Adrenal gland (tissue), 19 donors: ENCODE results near the gene IZUMO1R. TPM values are rescaled to one million over a fixed set of nuclear protein-coding genes. Genes with fewer than 3 reads are reported as not detected.

ENCODE experiments used
- DNase-seq, 7 donors: peaks; one replicate each; pipeline ENCODE4 v3.0.0-alpha.2; 2019 to 2020
- H3K27ac ChIP-seq, 5 donors: fragments of 200-600 bp; sonication (generic) in 4 of 5; 1 replicate in 3 of 5; 2 replicates in 2 of 5; pipeline versions ENCODE4 v1.5.1 to v1.8.0; 2016 to 2020; ENCODE audit warnings: mild to moderate bottlenecking in 1 of 5
- H3K27me3 ChIP-seq: fragments of 200-600 bp; 2 replicates; pipeline ENCODE4 v1.8.0; 2021
- H3K36me3 ChIP-seq, 2 donors: fragments of 200-600 bp; replicated peaks in 1 of 2; 1 replicate in 1 of 2; 2 replicates in 1 of 2; pipeline versions ENCODE4 v1.5.1 to v1.8.0; 2018 to 2022
- H3K4me1 ChIP-seq, 2 donors: fragments of 200-600 bp; replicated peaks in 1 of 2; 1 replicate in 1 of 2; 2 replicates in 1 of 2; pipeline versions ENCODE4 v1.5.1 to v1.8.0; 2018 to 2021
- H3K4me3 ChIP-seq, 4 donors: fragments of 200-600 bp; sonication (generic) in 3 of 4; one replicate each; pipeline ENCODE4 v1.5.1; 2016 to 2018
- H3K9me3 ChIP-seq, 3 donors: fragments of 200-600 bp; sonication (generic) in 1 of 3; replicated peaks in 1 of 3; 1 replicate in 2 of 3; 2 replicates in 1 of 3; pipeline versions ENCODE4 v1.5.1 to v1.8.0; 2016 to 2021
- POLR2A ChIP-seq, 2 donors: fragments of 450-650 bp; IDR thresholded peaks; one replicate each; pipeline ENCODE4 v1.6.1; 2017; ENCODE audit warnings: antibody characterized with exemption in 2 of 2, mild to moderate bottlenecking in 2 of 2, moderate library complexity in 1 of 2
- WGBS, 4 donors: extraction: QIAGEN DNeasy Blood & Tissue Kit in 2 of 4; methylation state at CpG; one replicate each; pipeline versions ENCODE4 v1.1.5 to v1.1.7; 2013 to 2017; 5-methylcytosine and 5-hydroxymethylcytosine counted together
- intact Hi-C, 2 donors: fragments of 100-400 bp; cut with DNase I; formaldehyde crosslinking; loops; one replicate each; pipeline versions ENCODE4 v1.14.1 to v1.15.0; 2022 to 2023
- long read RNA-seq, 10 donors: library from polyadenylated mRNA in 3 of 10; unstranded in 2 of 10; stranded (forward) in 1 of 10; transcript quantifications; one replicate each; pipeline ENCODE4 v2.0.0 and lab custom pipeline, GENCODE V29; 2021 to 2026
- polyA plus RNA-seq, 3 donors: library from polyadenylated mRNA; stranded (reverse); fragments of 200-250 nt in 2 of 3; fragments of 350-450 nt in 1 of 3; fragmentation: Illumina TruSeq in 1 of 3; extraction: RNeasy Lipid Tissue Mini Kit (QIAGEN cat#74804) in 1 of 3; gene quantifications; one replicate each; pipeline ENCODE4 v1.2.3, GENCODE V29; 2013 to 2014
- total RNA-seq, 9 donors: library from RNA; depleted of rRNA in 4 of 9; stranded (reverse); fragments of >200 nt in 4 of 9; fragments of 120-200 nt in 1 of 9; fragmentation: NEBNext Ultra II Directional in 1 of 9; extraction: Animal tissue kit (Norgen Biotek cat#: 25700) in 1 of 9; gene quantifications; one replicate each; pipeline versions ENCODE4 v1.1.0 to v1.2.4, GENCODE V29; 2013 to 2023
- TF ChIP-seq, protein P1 (sequence below), 6 experiments: fragments of 450-650 bp in 4 of 6; fragments of 200-600 bp in 2 of 6; sonication (generic) in 1 of 6; IDR thresholded peaks; 1 replicate in 5 of 6; 2 replicates in 1 of 6; pipeline versions ENCODE4 v1.5.1 to v1.8.0; 2016 to 2021; ENCODE audit warnings: antibody characterized with exemption in 6 of 6, mild to moderate bottlenecking in 2 of 6, moderate library complexity in 1 of 6
- donor health status: healthy with polysubstance abuse.
- donor health status: Bipolar disorder and iron deficiency.
- donor health status: DM: yes; HTN: yes; CAD: no.
- donor health status: DM: no; HTN: no; CAD: no.
- donor health status: DM: no; HTN: no; CAD: no.
- donor health status: DM: yes; HTN: yes; CAD: no.

The IZUMO1R gene
- total RNA-seq (under 1 TPM in 1 of 9 donors, not detected in 8; 0.50 TPM), polyA plus RNA-seq (not detected)
- long read RNA-seq, donor 1: 0 reads
- long read RNA-seq, donor 2: 0 reads
- long read RNA-seq, donor 3: 0 reads
- long read RNA-seq, donor 4: 0 reads
- long read RNA-seq, donor 5: 0 reads
- long read RNA-seq, donor 6: 0 reads
- long read RNA-seq, donor 7: 0 reads
- long read RNA-seq, donor 8: 0 reads
- long read RNA-seq, donor 9: 0 reads
- long read RNA-seq, donor 10: 0 reads

GRCh38 chr11:94303966-94304958 is at the start of gene IZUMO1R:
TSS of gene IZUMO1R (plus strand) at chr11:94304580. CDS start at chr11:94305637, 1,057 bp downstream.
- H3K36me3 ChIP-seq: no peaks in the 10 kb centered on the region
- WGBS, 4 donors: 21 to 35% (median 32%) methylated on average over 13 of the region's 13 CpGs

GRCh38 chr11:94271885-94272372 is 32.5 kb upstream of the IZUMO1R start:
- H3K36me3 ChIP-seq: no peaks in the 10 kb centered on the region
- no peaks in the 10 kb centered on the region for H3K27me3 ChIP-seq
- TF ChIP-seq POLR2A (IDR thresholded peaks at IDR 0.05): no peak
- TF ChIP-seq, protein P1, sequence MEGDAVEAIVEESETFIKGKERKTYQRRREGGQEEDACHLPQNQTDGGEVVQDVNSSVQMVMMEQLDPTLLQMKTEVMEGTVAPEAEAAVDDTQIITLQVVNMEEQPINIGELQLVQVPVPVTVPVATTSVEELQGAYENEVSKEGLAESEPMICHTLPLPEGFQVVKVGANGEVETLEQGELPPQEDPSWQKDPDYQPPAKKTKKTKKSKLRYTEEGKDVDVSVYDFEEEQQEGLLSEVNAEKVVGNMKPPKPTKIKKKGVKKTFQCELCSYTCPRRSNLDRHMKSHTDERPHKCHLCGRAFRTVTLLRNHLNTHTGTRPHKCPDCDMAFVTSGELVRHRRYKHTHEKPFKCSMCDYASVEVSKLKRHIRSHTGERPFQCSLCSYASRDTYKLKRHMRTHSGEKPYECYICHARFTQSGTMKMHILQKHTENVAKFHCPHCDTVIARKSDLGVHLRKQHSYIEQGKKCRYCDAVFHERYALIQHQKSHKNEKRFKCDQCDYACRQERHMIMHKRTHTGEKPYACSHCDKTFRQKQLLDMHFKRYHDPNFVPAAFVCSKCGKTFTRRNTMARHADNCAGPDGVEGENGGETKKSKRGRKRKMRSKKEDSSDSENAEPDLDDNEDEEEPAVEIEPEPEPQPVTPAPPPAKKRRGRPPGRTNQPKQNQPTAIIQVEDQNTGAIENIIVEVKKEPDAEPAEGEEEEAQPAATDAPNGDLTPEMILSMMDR (IDR thresholded peaks at IDR 0.05): no peak
- WGBS, 4 donors: 51 to 74% (median 61%) methylated on average over 4 of the region's 4 CpGs
- H3K9me3 ChIP-seq: no peaks in the 10 kb centered on the region
- no peak overlapping the region for H3K4me3 ChIP-seq
- H3K4me1 ChIP-seq: no peaks in the 10 kb centered on the region
- H3K27ac ChIP-seq: no peak overlapping the region
- intact Hi-C loops: no loop called here
- no peak for DNase-seq

More at GRCh38 chr11:94303966-94304958, at the start of gene IZUMO1R:
- Histone ChIP-seq H3K9me3 (no peaks in the 10 kb centered on the region), H3K4me1 (no peaks in the 10 kb centered on the region), H3K27me3 (no peaks in the 10 kb centered on the region), H3K27ac (peak within 1 kb of the TSS in 2 of 5 donors; percentile 19 to 48), H3K4me3 (no peak within 1 kb of the TSS)
- TF ChIP-seq, protein P1 (IDR thresholded peaks at IDR 0.05): no peak
- no peak for TF ChIP-seq POLR2A (IDR thresholded peaks at IDR 0.05)
- intact Hi-C loops: no loop called here
- DNase-seq: no peak

GRCh38 chr11:94272738-94273313 is 31.6 kb upstream of the IZUMO1R start:
- Histone ChIP-seq H3K9me3 (no peaks in the 10 kb centered on the region), H3K27ac (peak overlapping the region in 1 of 5 donors; percentile 55), H3K4me1 (no peaks in the 10 kb centered on the region), H3K4me3 (no peak overlapping the region), H3K36me3 (no peaks in the 10 kb centered on the region), H3K27me3 (no peaks in the 10 kb centered on the region)
- TF ChIP-seq, protein P1 (IDR thresholded peaks at IDR 0.05): no peak
- TF ChIP-seq POLR2A (IDR thresholded peaks at IDR 0.05): no peak
- WGBS, 4 donors: 38 to 60% (median 55%) methylated on average over 6 of the region's 6 CpGs
- intact Hi-C loops: no loop called here
- peak in 6 of 7 donors; percentile 17 to 63 (median 26) for DNase-seq

DNA sequence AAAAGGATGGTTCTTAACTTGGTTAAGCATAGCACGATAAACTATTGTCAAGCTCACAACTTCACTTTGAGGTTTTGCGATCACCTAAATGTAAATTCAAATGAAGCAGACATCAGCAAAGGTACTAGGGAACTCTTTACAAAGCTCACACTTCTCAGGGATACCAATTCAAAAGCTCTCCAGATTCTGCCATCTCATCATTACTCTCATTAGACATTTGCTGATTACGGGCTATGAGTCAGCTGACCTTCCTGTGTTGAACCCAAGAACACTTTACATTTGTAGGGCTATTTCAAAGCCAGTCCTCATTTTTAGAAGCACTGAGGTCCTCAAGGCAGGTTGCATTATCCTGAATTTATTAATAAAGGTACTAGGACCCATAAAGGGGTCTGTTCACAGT is 28.4 kb upstream of the IZUMO1R start:
- no peak for DNase-seq
- H3K4me3 ChIP-seq: no peak overlapping the region
- TF ChIP-seq, protein P1 (IDR thresholded peaks at IDR 0.05): no peak
- no peak for TF ChIP-seq POLR2A (IDR thresholded peaks at IDR 0.05)
- H3K9me3 ChIP-seq: no peaks in the 10 kb centered on the region
- 62 to 77% (median 74%) methylated on average over 3 of the region's 3 CpGs for WGBS, 4 donors
- no peak overlapping the region for H3K27ac ChIP-seq
- no peaks in the 10 kb centered on the region for H3K4me1 ChIP-seq
- intact Hi-C loops: no loop called here
- H3K27me3 ChIP-seq: no peaks in the 10 kb centered on the region
- H3K36me3 ChIP-seq: no peaks in the 10 kb centered on the region
